Adrenal gland (tissue), 12 donors: ENCODE results near the gene HLF. TPM values are rescaled to one million over a fixed set of nuclear protein-coding genes. Genes with fewer than 3 reads are reported as not detected.
"Not testable (repeated sequence)": the region's sequence is repeated elsewhere in the genome, so short reads cannot be mapped to it uniquely, and the experiment has no call there.

ENCODE experiments used
- DNase-seq, 7 donors: peaks; one replicate each; pipeline ENCODE4 v3.0.0-alpha.2; 2019 to 2020
- H3K27ac ChIP-seq, 5 donors: fragments of 200-600 bp; sonication (generic) in 4 of 5; 1 replicate in 3 of 5; 2 replicates in 2 of 5; pipeline versions ENCODE4 v1.5.1 to v1.8.0; 2016 to 2020; ENCODE audit warnings: mild to moderate bottlenecking in 1 of 5
- H3K27me3 ChIP-seq: fragments of 200-600 bp; 2 replicates; pipeline ENCODE4 v1.8.0; 2021
- H3K36me3 ChIP-seq, 2 donors: fragments of 200-600 bp; replicated peaks in 1 of 2; 1 replicate in 1 of 2; 2 replicates in 1 of 2; pipeline versions ENCODE4 v1.5.1 to v1.8.0; 2018 to 2022
- H3K4me1 ChIP-seq, 2 donors: fragments of 200-600 bp; replicated peaks in 1 of 2; 1 replicate in 1 of 2; 2 replicates in 1 of 2; pipeline versions ENCODE4 v1.5.1 to v1.8.0; 2018 to 2021
- H3K4me3 ChIP-seq, 4 donors: fragments of 200-600 bp; sonication (generic) in 3 of 4; one replicate each; pipeline ENCODE4 v1.5.1; 2016 to 2018
- H3K9me3 ChIP-seq, 3 donors: fragments of 200-600 bp; sonication (generic) in 1 of 3; replicated peaks in 1 of 3; 1 replicate in 2 of 3; 2 replicates in 1 of 3; pipeline versions ENCODE4 v1.5.1 to v1.8.0; 2016 to 2021
- CTCF ChIP-seq, 6 experiments: fragments of 450-650 bp in 4 of 6; fragments of 200-600 bp in 2 of 6; sonication (generic) in 1 of 6; IDR thresholded peaks; 1 replicate in 5 of 6; 2 replicates in 1 of 6; pipeline versions ENCODE4 v1.5.1 to v1.8.0; 2016 to 2021; ENCODE audit warnings: antibody characterized with exemption in 6 of 6, mild to moderate bottlenecking in 2 of 6, moderate library complexity in 1 of 6
- POLR2A ChIP-seq, 2 donors: fragments of 450-650 bp; IDR thresholded peaks; one replicate each; pipeline ENCODE4 v1.6.1; 2017; ENCODE audit warnings: antibody characterized with exemption in 2 of 2, mild to moderate bottlenecking in 2 of 2, moderate library complexity in 1 of 2
- WGBS, 4 donors: extraction: QIAGEN DNeasy Blood & Tissue Kit in 2 of 4; methylation state at CpG; one replicate each; pipeline versions ENCODE4 v1.1.5 to v1.1.7; 2013 to 2017; 5-methylcytosine and 5-hydroxymethylcytosine counted together
- intact Hi-C, 2 donors: fragments of 100-400 bp; cut with DNase I; formaldehyde crosslinking; loops; one replicate each; pipeline versions ENCODE4 v1.14.1 to v1.15.0; 2022 to 2023
- polyA plus RNA-seq, 3 donors: library from polyadenylated mRNA; stranded (reverse); fragments of 200-250 nt in 2 of 3; fragments of 350-450 nt in 1 of 3; fragmentation: Illumina TruSeq in 1 of 3; extraction: RNeasy Lipid Tissue Mini Kit (QIAGEN cat#74804) in 1 of 3; gene quantifications; one replicate each; pipeline ENCODE4 v1.2.3, GENCODE V29; 2013 to 2014
- total RNA-seq, 9 donors: library from RNA; depleted of rRNA in 4 of 9; stranded (reverse); fragments of >200 nt in 4 of 9; fragments of 120-200 nt in 1 of 9; fragmentation: NEBNext Ultra II Directional in 1 of 9; extraction: Animal tissue kit (Norgen Biotek cat#: 25700) in 1 of 9; gene quantifications; one replicate each; pipeline versions ENCODE4 v1.1.0 to v1.2.4, GENCODE V29; 2013 to 2023
- donor health status: healthy with polysubstance abuse.
- donor health status: Bipolar disorder and iron deficiency.
- donor health status: DM: yes; HTN: yes; CAD: no.
- donor health status: DM: no; HTN: no; CAD: no.
- donor health status: DM: no; HTN: no; CAD: no.
- donor health status: DM: yes; HTN: yes; CAD: no.

HLF gene
- total and polyA plus RNA-seq, 12 donors: 1.3 to 74.3 (median 27.0) TPM

- Histone ChIP-seq H3K4me3 (no peak overlapping the region), H3K4me1 (peaks cover 0 to 13% of the 10 kb centered on the region in 2 donors), H3K27ac (no peak overlapping the region), H3K9me3 (no peaks in the 10 kb centered on the region), H3K27me3 (no peaks in the 10 kb centered on the region), H3K36me3 (peaks cover 0 to 17% of the 10 kb centered on the region in 2 donors)
- DNase-seq: no peak
- intact Hi-C loops: no loop called here
- 80 to 87% (median 84%) methylated on average over 9 of the region's 9 CpGs for WGBS, 4 donors
- TF ChIP-seq CTCF (IDR thresholded peaks at IDR 0.05) (no peak), POLR2A (IDR thresholded peaks at IDR 0.05) (no peak)
Measured at GRCh38 chr17:55324296-55324978, 59.7 kb downstream of the HLF start.

DNA sequence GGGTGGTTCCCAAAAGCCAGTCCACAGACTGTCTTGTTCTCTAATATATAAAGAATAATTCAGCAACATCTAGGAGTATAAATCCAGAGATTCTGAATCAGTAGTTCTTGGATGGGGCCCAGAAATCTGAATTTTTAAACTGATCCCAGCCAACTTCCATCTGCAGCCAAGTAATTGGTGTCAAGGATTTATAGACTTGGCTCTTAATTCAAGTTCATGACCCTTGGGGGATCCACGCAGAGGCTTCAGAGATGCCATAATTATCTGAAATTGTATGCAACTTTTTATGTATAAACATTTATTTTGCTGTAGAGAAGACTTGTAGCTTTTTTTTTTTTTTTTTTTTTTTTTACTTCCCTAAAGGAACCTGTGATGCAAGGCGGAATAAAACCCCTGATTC lies 60.6 kb downstream of the HLF start:
- 28 to 44% (median 36%) methylated on average over 2 of the region's 2 CpGs for WGBS, 4 donors
- intact Hi-C loops: no loop called here
- DNase-seq: peak in 3 of 7 donors; percentile 26 to 66 (median 34)

DNA sequence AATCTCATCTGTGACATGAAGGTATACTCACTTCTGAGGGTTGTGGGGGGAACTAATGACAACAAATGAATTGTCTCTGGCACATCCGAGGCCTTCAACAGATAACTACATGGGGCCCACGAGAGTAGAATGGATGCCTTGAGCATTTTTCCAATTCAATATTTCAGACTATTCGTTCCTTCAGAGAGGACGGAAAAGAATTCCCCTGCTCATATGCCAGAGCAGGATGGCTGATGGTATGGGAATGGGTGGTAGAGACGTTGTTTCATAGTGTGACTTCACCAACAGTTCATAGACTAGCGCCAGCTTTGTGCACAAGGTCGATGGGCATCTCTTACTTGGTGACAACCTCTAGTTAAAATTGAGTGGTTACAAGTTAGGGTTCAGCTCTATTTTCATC lies 61.3 kb downstream of the HLF start:
- TF ChIP-seq CTCF (IDR thresholded peaks at IDR 0.05) (no peak), POLR2A (IDR thresholded peaks at IDR 0.05) (no peak)
- Histone ChIP-seq H3K27ac (no peak overlapping the region), H3K4me1 (peaks cover 0 to 13% of the 10 kb centered on the region in 2 donors), H3K27me3 (no peaks in the 10 kb centered on the region), H3K4me3 (no peak overlapping the region), H3K9me3 (no peaks in the 10 kb centered on the region), H3K36me3 (peaks cover 0 to 6% of the 10 kb centered on the region in 2 donors)
- intact Hi-C loops: no loop called here
- WGBS, 4 donors: 75 to 94% (median 86%) methylated on average over 7 of the region's 7 CpGs
- no peak for DNase-seq

More for the DNA sequence above, 60.6 kb downstream of the HLF start:
- peaks cover 0 to 13% of the 10 kb centered on the region in 2 donors for H3K4me1 ChIP-seq
- H3K4me3 ChIP-seq: no peak overlapping the region
- no peaks in the 10 kb centered on the region for H3K9me3 ChIP-seq
- H3K36me3 ChIP-seq: peaks cover 0 to 12% of the 10 kb centered on the region in 2 donors
- H3K27me3 ChIP-seq: no peaks in the 10 kb centered on the region
- no peak for TF ChIP-seq POLR2A (IDR thresholded peaks at IDR 0.05)
- TF ChIP-seq CTCF (IDR thresholded peaks at IDR 0.05): no peak
- H3K27ac ChIP-seq: no peak overlapping the region

GRCh38 chr17:55327225-55328088 lies 62.7 kb downstream of the HLF start:
- intact Hi-C loops: no loop called here
- no peak for DNase-seq
- H3K36me3 ChIP-seq: no peaks in the 10 kb centered on the region
- 69 to 85% (median 73%) methylated on average over 4 of the region's 4 CpGs for WGBS, 4 donors
- H3K27ac ChIP-seq: no peak overlapping the region
- no peak for TF ChIP-seq CTCF (IDR thresholded peaks at IDR 0.05)
- TF ChIP-seq POLR2A (IDR thresholded peaks at IDR 0.05): no peak
- H3K9me3 ChIP-seq: no peaks in the 10 kb centered on the region
- peaks cover 0 to 13% of the 10 kb centered on the region in 2 donors for H3K4me1 ChIP-seq
- H3K4me3 ChIP-seq: no peak overlapping the region
- no peaks in the 10 kb centered on the region for H3K27me3 ChIP-seq

- intact Hi-C loops, H3K4me3 ChIP-seq, H3K27me3 ChIP-seq, H3K9me3 ChIP-seq, H3K27ac ChIP-seq, DNase-seq, H3K36me3 ChIP-seq: not testable (repeated sequence)
- 77 to 82% (median 81%) methylated on average over 2 of the region's 2 CpGs for WGBS, 4 donors
- H3K4me1 ChIP-seq: peaks cover 0 to 13% of the 10 kb centered on the region in 2 donors
Measured at GRCh38 chr17:55328514-55328913, 63.8 kb downstream of the HLF start.
